HEK293 (cell line): ENCODE results near the gene ELMO1.

Source experiments
- CTCF ChIA-PET: fragments of 350-600 bp; formaldehyde crosslinking; extraction: SDS; loops from one replicate; lab custom pipeline; 2021; ENCODE audit warnings: antibody characterized with exemption; lab: Yijun Ruan, JAX
- POLR2A ChIA-PET: fragments of 300-600 bp; formaldehyde crosslinking; extraction: SDS; loops from one replicate; lab custom pipeline; 2020; ENCODE audit warnings: antibody characterized with exemption, inconsistent platforms; lab: Yijun Ruan, JAX
- H3K27ac ChIP-seq: fragments of 200-500 bp; sonication (Bioruptor generic); 2 replicates; pipeline ENCODE4 v1.5.1; 2014; ENCODE audit warnings: low read depth, low read length, control low read depth, inconsistent platforms; ENCODE audit errors: extremely low read depth
- H3K36me3 ChIP-seq, 2 experiments: fragments of 200-500 bp in 1 of 2; sonication (Bioruptor generic) in 1 of 2; 1 replicate in 1 of 2; 2 replicates in 1 of 2; pipeline ENCODE4 v1.5.1; 2014 to 2017; ENCODE audit warnings: inconsistent platforms in 2 of 2, low read length in 2 of 2; ENCODE audit not compliant: control insufficient read depth in 2 of 2, insufficient read depth in 1 of 2
- H3K4me1 ChIP-seq: fragments of 200-500 bp; sonication (Bioruptor generic); 2 replicates; pipeline ENCODE4 v1.5.1; 2014; ENCODE audit warnings: mild to moderate bottlenecking, low read length, inconsistent platforms; ENCODE audit not compliant: control insufficient read depth, insufficient read depth
- H3K4me3 ChIP-seq: 2 replicates; pipeline ENCODE4 v1.5.1; 2011; ENCODE audit warnings: low read depth, mild to moderate bottlenecking, control low read depth, low read length, moderate library complexity
- H3K9me3 ChIP-seq: fragments of 200-500 bp; sonication (Bioruptor generic); 2 replicates; pipeline ENCODE4 v1.5.1; 2014; ENCODE audit warnings: low read depth, low read length, inconsistent platforms; ENCODE audit not compliant: control insufficient read depth, insufficient read depth
- GLIS2 ChIP-seq: fragments of 450-650 bp; formaldehyde crosslinking; IDR thresholded peaks from 2 replicates; pipeline ENCODE4 v1.5.1; 2016; ENCODE audit warnings: missing biosample characterization, missing genetic modification characterization
- HOXA7 ChIP-seq: sonication (generic); formaldehyde crosslinking; IDR thresholded peaks from 2 replicates; pipeline ENCODE4 v1.8.1; 2022; ENCODE audit warnings: missing genetic modification reagents, borderline replicate concordance
- IKZF3 ChIP-seq: fragments of 450-650 bp; IDR thresholded peaks from 2 replicates; pipeline ENCODE4 v1.5.0; 2018; ENCODE audit warnings: missing biosample characterization, mild to moderate bottlenecking, missing genetic modification characterization, moderate library complexity
- KLF16 ChIP-seq: fragments of 450-650 bp; formaldehyde crosslinking; IDR thresholded peaks from 2 replicates; pipeline ENCODE4 v1.5.1; 2017; ENCODE audit warnings: missing biosample characterization, missing genetic modification characterization
- MZF1 ChIP-seq: fragments of 450-650 bp; formaldehyde crosslinking; IDR thresholded peaks from 2 replicates; pipeline ENCODE4 v1.5.1; 2017; ENCODE audit warnings: missing biosample characterization, missing genetic modification characterization, borderline replicate concordance
- OSR2 ChIP-seq: fragments of 450-650 bp; formaldehyde crosslinking; IDR thresholded peaks from 2 replicates; pipeline ENCODE4 v1.5.1; 2016; ENCODE audit warnings: missing biosample characterization, missing genetic modification characterization
- TCF7L2 ChIP-seq: IDR thresholded peaks from 2 replicates; pipeline ENCODE4 v1.6.1; 2011; ENCODE audit warnings: low read depth, mild to moderate bottlenecking, inconsistent platforms, low read length, moderate library complexity, borderline replicate concordance
- WT1 ChIP-seq: fragments of 450-650 bp; formaldehyde crosslinking; IDR thresholded peaks from 2 replicates; pipeline ENCODE4 v1.5.1; 2016; ENCODE audit warnings: missing biosample characterization, missing genetic modification characterization
- ZBTB21 ChIP-seq: fragments of 450-650 bp; formaldehyde crosslinking; IDR thresholded peaks from 2 replicates; pipeline ENCODE4 v1.5.1; 2017; ENCODE audit warnings: missing biosample characterization, missing genetic modification characterization
- ZBTB48 ChIP-seq: fragments of 450-650 bp; formaldehyde crosslinking; IDR thresholded peaks from 2 replicates; pipeline ENCODE4 v1.5.1; 2016; ENCODE audit warnings: missing biosample characterization, missing genetic modification characterization
- ZBTB7A ChIP-seq: fragments of 450-650 bp; formaldehyde crosslinking; IDR thresholded peaks from 2 replicates; pipeline ENCODE4 v1.5.1; 2016; ENCODE audit warnings: low read depth, missing biosample characterization, missing genetic modification characterization
- ZFP41 ChIP-seq: fragments of 450-650 bp; formaldehyde crosslinking; IDR thresholded peaks from 2 replicates; pipeline ENCODE4 v1.5.1; 2016; ENCODE audit warnings: missing biosample characterization, missing genetic modification characterization, borderline replicate concordance
- ZNF10 ChIP-seq: fragments of 450-650 bp; formaldehyde crosslinking; IDR thresholded peaks from 2 replicates; pipeline ENCODE4 v1.5.1; 2017; ENCODE audit warnings: missing biosample characterization, missing genetic modification characterization
- ZNF114 ChIP-seq: fragments of 450-650 bp; formaldehyde crosslinking; IDR thresholded peaks from 2 replicates; pipeline ENCODE4 v1.5.0; 2017; ENCODE audit warnings: missing biosample characterization, missing genetic modification characterization
- ZNF132 ChIP-seq: fragments of 450-650 bp; formaldehyde crosslinking; IDR thresholded peaks from 2 replicates; pipeline ENCODE4 v1.5.1; 2017; ENCODE audit warnings: missing biosample characterization, missing genetic modification characterization, borderline replicate concordance
- ZNF529 ChIP-seq: fragments of 450-650 bp; formaldehyde crosslinking; IDR thresholded peaks from 2 replicates; pipeline ENCODE4 v1.5.1; 2017; ENCODE audit warnings: missing genetic modification characterization, missing biosample characterization; ENCODE audit not compliant: insufficient replicate concordance
- ZNF544 ChIP-seq: fragments of 450-650 bp; formaldehyde crosslinking; IDR thresholded peaks from 2 replicates; pipeline ENCODE4 v1.5.0; 2017; ENCODE audit warnings: missing biosample characterization, missing genetic modification characterization
- ZNF677 ChIP-seq: fragments of 450-650 bp; IDR thresholded peaks from 2 replicates; pipeline ENCODE4 v1.5.0; 2018; ENCODE audit warnings: missing biosample characterization, mild to moderate bottlenecking, missing genetic modification characterization, moderate library complexity
- ZNF777 ChIP-seq: fragments of 450-650 bp; formaldehyde crosslinking; IDR thresholded peaks from 2 replicates; pipeline ENCODE4 v1.5.1; 2017; ENCODE audit warnings: missing biosample characterization, missing genetic modification characterization, borderline replicate concordance
- ZNF785 ChIP-seq: fragments of 450-650 bp; formaldehyde crosslinking; IDR thresholded peaks from 2 replicates; pipeline ENCODE4 v1.5.1; 2016; ENCODE audit warnings: missing biosample characterization, missing genetic modification characterization
- TF ChIP-seq, protein P1 (sequence below): fragments of 450-650 bp; formaldehyde crosslinking; IDR thresholded peaks from 2 replicates; pipeline ENCODE4 v1.5.1; 2016; ENCODE audit warnings: missing biosample characterization, missing genetic modification characterization
- TF ChIP-seq, protein P2 (sequence below): fragments of 450-650 bp; formaldehyde crosslinking; IDR thresholded peaks from 2 replicates; pipeline ENCODE4 v1.5.1; 2016; ENCODE audit warnings: missing biosample characterization, missing genetic modification characterization

Gene ELMO1

GRCh38 chr7:36942541-36942940, 506.1 kb downstream of the ELMO1 start (continued):
- TF ChIP-seq ZBTB7A (tag by site-specific recombination) (no peak), ZNF529 (tag by site-specific recombination) (no peak), ZNF544 (no peak), OSR2 (no peak)

- TF ChIP-seq ZNF777, result no peak
- TF ChIP-seq, all 188 proteins: peak for 0
- Histone ChIP-seq H3K27ac (no peak overlapping the region), H3K9me3 (no peaks in the 10 kb centered on the region), H3K4me3 (no peak overlapping the region), H3K36me3 (no peaks in the 10 kb centered on the region), H3K4me1 (no peaks in the 10 kb centered on the region)
- CTCF ChIA-PET, result interaction anchor here (1.2 to 2.1 kb wide), 2 partner anchors 25 to 256 kb away, joined by 5 to 12 read pairs; no protein-coding TSS in a partner anchor
- POLR2A ChIA-PET, result no interaction called here
Observed at GRCh38 chr7:36942025-36942424, 506.6 kb downstream of the ELMO1 start.

GRCh38 chr7:36941359-36941758, 507.3 kb downstream of the ELMO1 start:
- POLR2A ChIA-PET, result no interaction called here
- no peaks in the 10 kb centered on the region for H3K9me3 ChIP-seq
- no peak overlapping the region for H3K27ac ChIP-seq
- H3K36me3 ChIP-seq, result no peaks in the 10 kb centered on the region
- TF ChIP-seq ZFP41 (tag by site-specific recombination) (no peak), IKZF3 (tag by site-specific recombination) (no peak), ZNF114 (tag by site-specific recombination) (no peak), ZNF785 (tag by site-specific recombination) (no peak), ZNF132 (tag by site-specific recombination) (no peak), MZF1 (no peak), ZNF677 (no peak), ZBTB48 (tag by site-specific recombination) (no peak), ZNF10 (no peak), WT1 (tag by site-specific recombination) (no peak), KLF16 (no peak), TCF7L2 (no peak), HOXA7 (CRISPR knock-in tag) (no peak), ZBTB21 (tag by site-specific recombination) (no peak), GLIS2 (no peak)
- TF ChIP-seq, protein P1, sequence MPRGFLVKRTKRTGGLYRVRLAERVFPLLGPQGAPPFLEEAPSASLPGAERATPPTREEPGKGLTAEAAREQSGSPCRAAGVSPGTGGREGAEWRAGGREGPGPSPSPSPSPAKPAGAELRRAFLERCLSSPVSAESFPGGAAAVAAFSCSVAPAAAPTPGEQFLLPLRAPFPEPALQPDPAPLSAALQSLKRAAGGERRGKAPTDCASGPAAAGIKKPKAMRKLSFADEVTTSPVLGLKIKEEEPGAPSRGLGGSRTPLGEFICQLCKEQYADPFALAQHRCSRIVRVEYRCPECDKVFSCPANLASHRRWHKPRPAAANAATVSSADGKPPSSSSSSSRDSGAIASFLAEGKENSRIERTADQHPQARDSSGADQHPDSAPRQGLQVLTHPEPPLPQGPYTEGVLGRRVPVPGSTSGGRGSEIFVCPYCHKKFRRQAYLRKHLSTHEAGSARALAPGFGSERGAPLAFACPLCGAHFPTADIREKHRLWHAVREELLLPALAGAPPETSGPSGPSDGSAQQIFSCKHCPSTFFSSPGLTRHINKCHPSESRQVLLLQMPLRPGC, result no peak
- TF ChIP-seq, protein P2, sequence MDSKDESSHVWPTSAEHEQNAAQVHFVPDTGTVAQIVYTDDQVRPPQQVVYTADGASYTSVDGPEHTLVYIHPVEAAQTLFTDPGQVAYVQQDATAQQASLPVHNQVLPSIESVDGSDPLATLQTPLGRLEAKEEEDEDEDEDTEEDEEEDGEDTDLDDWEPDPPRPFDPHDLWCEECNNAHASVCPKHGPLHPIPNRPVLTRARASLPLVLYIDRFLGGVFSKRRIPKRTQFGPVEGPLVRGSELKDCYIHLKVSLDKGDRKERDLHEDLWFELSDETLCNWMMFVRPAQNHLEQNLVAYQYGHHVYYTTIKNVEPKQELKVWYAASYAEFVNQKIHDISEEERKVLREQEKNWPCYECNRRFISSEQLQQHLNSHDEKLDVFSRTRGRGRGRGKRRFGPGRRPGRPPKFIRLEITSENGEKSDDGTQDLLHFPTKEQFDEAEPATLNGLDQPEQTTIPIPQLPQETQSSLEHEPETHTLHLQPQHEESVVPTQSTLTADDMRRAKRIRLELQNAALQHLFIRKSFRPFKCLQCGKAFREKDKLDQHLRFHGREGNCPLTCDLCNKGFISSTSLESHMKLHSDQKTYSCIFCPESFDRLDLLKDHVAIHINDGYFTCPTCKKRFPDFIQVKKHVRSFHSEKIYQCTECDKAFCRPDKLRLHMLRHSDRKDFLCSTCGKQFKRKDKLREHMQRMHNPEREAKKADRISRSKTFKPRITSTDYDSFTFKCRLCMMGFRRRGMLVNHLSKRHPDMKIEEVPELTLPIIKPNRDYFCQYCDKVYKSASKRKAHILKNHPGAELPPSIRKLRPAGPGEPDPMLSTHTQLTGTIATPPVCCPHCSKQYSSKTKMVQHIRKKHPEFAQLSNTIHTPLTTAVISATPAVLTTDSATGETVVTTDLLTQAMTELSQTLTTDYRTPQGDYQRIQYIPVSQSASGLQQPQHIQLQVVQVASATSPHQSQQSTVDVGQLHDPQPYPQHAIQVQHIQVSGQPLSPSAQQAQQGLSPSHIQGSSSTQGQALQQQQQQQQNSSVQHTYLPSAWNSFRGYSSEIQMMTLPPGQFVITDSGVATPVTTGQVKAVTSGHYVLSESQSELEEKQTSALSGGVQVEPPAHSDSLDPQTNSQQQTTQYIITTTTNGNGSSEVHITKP (tag by site-specific recombination), result no peak
- no peaks in the 10 kb centered on the region for H3K4me1 ChIP-seq
- CTCF ChIA-PET, result interaction anchor here (0.6 to 1.2 kb wide), 2 partner anchors 11 to 257 kb away, joined by 3 to 5 read pairs; no protein-coding TSS in a partner anchor
- H3K4me3 ChIP-seq, result no peak overlapping the region
